HL-60 (cell line): ENCODE results near the gene TRMT61B.

Experiments
- CTCF ChIP-seq: IDR thresholded peaks from one replicate; pipeline ENCODE4 v1.5.1; 2011; ENCODE audit warnings: low read length, control low read depth, inconsistent platforms; ENCODE audit not compliant: insufficient read depth
- GABPA ChIP-seq: IDR thresholded peaks from 2 replicates; pipeline ENCODE4 v1.6.1; 2012; ENCODE audit warnings: low read depth
- POLR2AphosphoS5 ChIP-seq: IDR thresholded peaks from 2 replicates; pipeline ENCODE4 v1.6.1; 2012; ENCODE audit warnings: low read depth
- REST ChIP-seq: IDR thresholded peaks from 2 replicates; pipeline ENCODE4 v1.6.1; 2012; ENCODE audit warnings: low read depth; ENCODE audit not compliant: insufficient replicate concordance
- SPI1 ChIP-seq: IDR thresholded peaks from 2 replicates; pipeline ENCODE4 v1.6.1; 2012; ENCODE audit warnings: low read depth, mild to moderate bottlenecking, borderline replicate concordance

- TF ChIP-seq POLR2AphosphoS5 (no peak), GABPA (no peak), CTCF (no peak), REST (no peak), SPI1 (no peak)
Observed at GRCh38 chr2:28901202-28901601, 31.1 kb upstream of the TRMT61B start.
